Cardiac muscle cell (in vitro differentiated cells and primary cell): Measurements from ENCODE around the gene RPUSD3. TPM values are rescaled to one million over a fixed set of nuclear protein-coding genes. Genes with fewer than 3 reads are reported as not detected.
"Not testable (repeated sequence)": the region's sequence is repeated elsewhere in the genome, so short reads cannot be mapped to it uniquely, and the experiment has no call there.

Experiments
- DNase-seq, 2 donors: peaks; one replicate each; pipeline versions ENCODE4 v3.0.0 to v3.0.0-alpha.2; 2010 to 2017; ENCODE audit warnings: low read depth in 1 of 2, low spot score in 1 of 2
- H3K27ac ChIP-seq: fragments of 200-600 bp; sonication (generic); 2 replicates; pipeline ENCODE4 v1.5.1; 2016
- H3K27me3 ChIP-seq: fragments of 200-600 bp; sonication (generic); 2 replicates; pipeline ENCODE4 v1.6.0; 2016; ENCODE audit warnings: control low read depth
- H3K36me3 ChIP-seq: fragments of 200-600 bp; sonication (generic); 2 replicates; pipeline ENCODE4 v1.5.1; 2016; ENCODE audit warnings: control low read depth
- H3K4me1 ChIP-seq: fragments of 200-600 bp; sonication (generic); 2 replicates; pipeline ENCODE4 v1.8.1; 2017; ENCODE audit warnings: low read depth, mild to moderate bottlenecking, mixed run types
- H3K4me3 ChIP-seq: fragments of 200-600 bp; sonication (generic); 2 replicates; pipeline ENCODE4 v1.5.1; 2016; ENCODE audit warnings: mild to moderate bottlenecking
- H3K9me3 ChIP-seq: fragments of 200-600 bp; sonication (generic); 2 replicates; pipeline ENCODE4 v1.5.1; 2017; ENCODE audit warnings: low read depth, mild to moderate bottlenecking, control low read depth
- CTCF ChIP-seq: IDR thresholded peaks from 2 replicates; pipeline ENCODE4 v1.5.1; 2012; ENCODE audit warnings: low read depth, mild to moderate bottlenecking, low read length
- polyA plus RNA-seq: library from polyadenylated mRNA; unstranded; fragments of >200 nt; fragmentation: Nextera tagmentation; extraction: Ambion mirVana; gene quantifications from 2 replicates; pipeline ENCODE4 v1.2.1, GENCODE V29; 2016
- total RNA-seq: library from RNA; depleted of rRNA; stranded (reverse); fragments of >200 nt; gene quantifications from 2 replicates; pipeline ENCODE4 v1.2.3, GENCODE V29; 2016

The RPUSD3 gene
- total and polyA plus RNA-seq, 2 experiments from 2014 or later: 78.1 to 122 TPM

GRCh38 chr3:9855594-9855993 lies 11.8 kb upstream of the RPUSD3 start:
- Histone ChIP-seq H3K27me3 (no peaks in the 10 kb centered on the region), H3K36me3 (no peaks in the 10 kb centered on the region), H3K4me1 (peaks cover 7% of the 10 kb centered on the region), H3K27ac (no peak overlapping the region), H3K4me3 (no peak overlapping the region), H3K9me3 (no peaks in the 10 kb centered on the region)
- TF ChIP-seq CTCF: no peak
- no peak for DNase-seq

- not testable (repeated sequence) for DNase-seq, H3K4me3 ChIP-seq, H3K27me3 ChIP-seq, H3K27ac ChIP-seq, H3K9me3 ChIP-seq, H3K4me1 ChIP-seq, H3K36me3 ChIP-seq
Observed at GRCh38 chr3:9854291-9854940, 10.6 kb upstream of the RPUSD3 start.

GRCh38 chr3:9852528-9852927 lies 8.7 kb upstream of the RPUSD3 start:
- H3K4me1 ChIP-seq: peaks cover 7% of the 10 kb centered on the region
- TF ChIP-seq CTCF: no peak
- no peak overlapping the region for H3K27ac ChIP-seq
- no peaks in the 10 kb centered on the region for H3K36me3 ChIP-seq
- H3K27me3 ChIP-seq: no peaks in the 10 kb centered on the region
- DNase-seq: no peak
- H3K9me3 ChIP-seq: no peaks in the 10 kb centered on the region
- H3K4me3 ChIP-seq: no peak overlapping the region

- H3K9me3 ChIP-seq, H3K4me3 ChIP-seq, H3K36me3 ChIP-seq, H3K4me1 ChIP-seq, H3K27me3 ChIP-seq, H3K27ac ChIP-seq: not testable (repeated sequence)
- peak in 1 of 2 donors; percentile 47 for DNase-seq
Observed at GRCh38 chr3:9851926-9852325, 8.1 kb upstream of the RPUSD3 start.

GRCh38 chr3:9851383-9851782 lies 7.6 kb upstream of the RPUSD3 start:
- H3K27ac ChIP-seq, H3K4me1 ChIP-seq, H3K27me3 ChIP-seq, H3K4me3 ChIP-seq, DNase-seq, H3K9me3 ChIP-seq, H3K36me3 ChIP-seq: not testable (repeated sequence)

- not testable (repeated sequence) for H3K9me3 ChIP-seq, H3K27me3 ChIP-seq
- peak; percentile 48 for TF ChIP-seq CTCF
Observed at GRCh38 chr3:9848860-9849259, 5.1 kb upstream of the RPUSD3 start.

GRCh38 chr3:9847870-9848269 lies 4.1 kb upstream of the RPUSD3 start:
- DNase-seq, H3K4me1 ChIP-seq, H3K27me3 ChIP-seq, H3K27ac ChIP-seq, H3K4me3 ChIP-seq, H3K36me3 ChIP-seq, H3K9me3 ChIP-seq: not testable (repeated sequence)

More at GRCh38 chr3:9848860-9849259, 5.1 kb upstream of the RPUSD3 start:
- DNase-seq: peak in 1 of 2 donors; percentile 60
- H3K4me1 ChIP-seq, H3K27ac ChIP-seq, H3K4me3 ChIP-seq, H3K36me3 ChIP-seq: not testable (repeated sequence)

- no peaks in the 10 kb centered on the region for H3K9me3 ChIP-seq
- DNase-seq: no peak
- no peak for TF ChIP-seq CTCF
- H3K36me3 ChIP-seq: no peaks in the 10 kb centered on the region
- H3K27ac ChIP-seq: no peak overlapping the region
- H3K27me3 ChIP-seq: no peaks in the 10 kb centered on the region
- H3K4me1 ChIP-seq: no peaks in the 10 kb centered on the region
- no peak overlapping the region for H3K4me3 ChIP-seq
Observed at GRCh38 chr3:9846931-9847488, 3.2 kb upstream of the RPUSD3 start.
